Measurements from ENCODE around the gene WNT11.

WNT11 gene

DNA sequence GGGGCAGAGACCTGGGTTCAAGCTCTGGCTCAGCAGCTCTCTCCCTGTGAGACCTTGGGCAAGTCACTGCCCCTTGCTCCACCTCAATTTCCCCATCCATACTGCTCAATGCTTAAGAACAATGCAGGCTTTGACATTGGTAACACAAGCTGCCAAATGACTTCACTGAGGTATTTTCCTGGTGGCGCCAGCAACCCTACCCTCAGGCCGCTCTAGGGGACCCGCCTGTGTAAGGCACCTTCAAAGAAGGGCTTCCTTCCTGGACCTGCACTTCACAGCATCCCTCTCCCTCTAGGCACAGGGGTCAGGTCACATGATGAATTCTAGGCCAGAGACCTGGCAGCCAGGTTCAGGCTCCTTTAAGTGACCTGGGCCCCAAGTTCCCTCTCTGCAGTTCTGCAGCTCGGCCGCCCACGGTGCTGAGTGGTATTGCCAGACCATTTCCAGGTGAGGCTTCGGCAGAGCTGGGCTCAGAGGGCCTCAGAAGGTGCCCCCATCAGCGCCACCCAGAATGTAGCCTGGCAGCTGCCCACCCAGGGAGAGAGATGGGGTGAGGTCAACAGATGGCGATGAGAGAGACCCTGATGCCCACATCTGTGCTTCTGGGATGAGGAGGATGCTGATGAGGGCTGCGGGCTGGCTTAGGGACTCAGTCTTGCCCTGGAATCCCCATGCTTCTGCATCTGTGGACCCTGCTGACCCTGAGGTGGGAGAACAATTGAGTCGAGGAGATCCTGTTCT lies 4.5 kb downstream of the WNT11 start:
- TF ChIP-seq, protein P1, sequence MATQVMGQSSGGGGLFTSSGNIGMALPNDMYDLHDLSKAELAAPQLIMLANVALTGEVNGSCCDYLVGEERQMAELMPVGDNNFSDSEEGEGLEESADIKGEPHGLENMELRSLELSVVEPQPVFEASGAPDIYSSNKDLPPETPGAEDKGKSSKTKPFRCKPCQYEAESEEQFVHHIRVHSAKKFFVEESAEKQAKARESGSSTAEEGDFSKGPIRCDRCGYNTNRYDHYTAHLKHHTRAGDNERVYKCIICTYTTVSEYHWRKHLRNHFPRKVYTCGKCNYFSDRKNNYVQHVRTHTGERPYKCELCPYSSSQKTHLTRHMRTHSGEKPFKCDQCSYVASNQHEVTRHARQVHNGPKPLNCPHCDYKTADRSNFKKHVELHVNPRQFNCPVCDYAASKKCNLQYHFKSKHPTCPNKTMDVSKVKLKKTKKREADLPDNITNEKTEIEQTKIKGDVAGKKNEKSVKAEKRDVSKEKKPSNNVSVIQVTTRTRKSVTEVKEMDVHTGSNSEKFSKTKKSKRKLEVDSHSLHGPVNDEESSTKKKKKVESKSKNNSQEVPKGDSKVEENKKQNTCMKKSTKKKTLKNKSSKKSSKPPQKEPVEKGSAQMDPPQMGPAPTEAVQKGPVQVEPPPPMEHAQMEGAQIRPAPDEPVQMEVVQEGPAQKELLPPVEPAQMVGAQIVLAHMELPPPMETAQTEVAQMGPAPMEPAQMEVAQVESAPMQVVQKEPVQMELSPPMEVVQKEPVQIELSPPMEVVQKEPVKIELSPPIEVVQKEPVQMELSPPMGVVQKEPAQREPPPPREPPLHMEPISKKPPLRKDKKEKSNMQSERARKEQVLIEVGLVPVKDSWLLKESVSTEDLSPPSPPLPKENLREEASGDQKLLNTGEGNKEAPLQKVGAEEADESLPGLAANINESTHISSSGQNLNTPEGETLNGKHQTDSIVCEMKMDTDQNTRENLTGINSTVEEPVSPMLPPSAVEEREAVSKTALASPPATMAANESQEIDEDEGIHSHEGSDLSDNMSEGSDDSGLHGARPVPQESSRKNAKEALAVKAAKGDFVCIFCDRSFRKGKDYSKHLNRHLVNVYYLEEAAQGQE (IDR thresholded peaks at IDR 0.05; ENCODE audit: insufficient read depth in 1 of 2, low read depth in 2 of 2, low read length in 2 of 2), result no peak
- TF ChIP-seq SIN3A (IDR thresholded peaks at IDR 0.05; ENCODE audit: borderline replicate concordance, insufficient read depth, low read length) (no peak), POLR2AphosphoS5 (IDR thresholded peaks at IDR 0.05; ENCODE audit: low read depth, low read length) (no peak), FOXP2 (optimal IDR thresholded peaks at IDR 0.05; ENCODE audit: borderline replicate concordance, extremely low read depth, extremely low read length, insufficient read depth) (no peak), TAF1 (IDR thresholded peaks at IDR 0.05; ENCODE audit: borderline replicate concordance, insufficient read depth, low read length) (no peak)

DNA sequence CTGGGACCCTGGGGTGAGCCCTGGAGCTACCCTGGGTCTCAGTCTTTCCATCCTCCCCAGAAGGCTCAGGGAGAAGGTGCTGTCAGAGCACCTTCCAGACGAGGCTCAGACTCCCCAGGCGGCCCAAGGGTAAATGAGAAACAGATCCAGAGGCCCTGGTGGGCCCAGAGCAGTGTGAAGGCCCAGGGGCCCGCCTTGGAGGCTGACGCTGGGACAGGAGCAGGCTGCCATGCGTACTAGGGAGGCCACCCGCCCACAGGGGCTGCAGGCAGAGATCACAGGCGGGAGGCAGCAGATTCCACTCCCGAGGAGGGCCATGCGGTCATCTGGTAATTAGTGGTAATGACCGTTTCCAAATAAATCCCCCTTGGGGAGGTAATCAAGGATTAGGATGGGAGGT lies 5.2 kb downstream of the WNT11 start:
- TF ChIP-seq, protein P1 (IDR thresholded peaks at IDR 0.05; ENCODE audit: insufficient read depth in 1 of 2, low read depth in 2 of 2, low read length in 2 of 2), result no peak
- TF ChIP-seq TAF1 (IDR thresholded peaks at IDR 0.05; ENCODE audit: borderline replicate concordance, insufficient read depth, low read length), result no peak
- no peak for TF ChIP-seq POLR2AphosphoS5 (IDR thresholded peaks at IDR 0.05; ENCODE audit: low read depth, low read length)
- no peak for TF ChIP-seq SIN3A (IDR thresholded peaks at IDR 0.05; ENCODE audit: borderline replicate concordance, insufficient read depth, low read length)
- no peak for TF ChIP-seq FOXP2 (optimal IDR thresholded peaks at IDR 0.05; ENCODE audit: borderline replicate concordance, extremely low read depth, extremely low read length, insufficient read depth)

DNA sequence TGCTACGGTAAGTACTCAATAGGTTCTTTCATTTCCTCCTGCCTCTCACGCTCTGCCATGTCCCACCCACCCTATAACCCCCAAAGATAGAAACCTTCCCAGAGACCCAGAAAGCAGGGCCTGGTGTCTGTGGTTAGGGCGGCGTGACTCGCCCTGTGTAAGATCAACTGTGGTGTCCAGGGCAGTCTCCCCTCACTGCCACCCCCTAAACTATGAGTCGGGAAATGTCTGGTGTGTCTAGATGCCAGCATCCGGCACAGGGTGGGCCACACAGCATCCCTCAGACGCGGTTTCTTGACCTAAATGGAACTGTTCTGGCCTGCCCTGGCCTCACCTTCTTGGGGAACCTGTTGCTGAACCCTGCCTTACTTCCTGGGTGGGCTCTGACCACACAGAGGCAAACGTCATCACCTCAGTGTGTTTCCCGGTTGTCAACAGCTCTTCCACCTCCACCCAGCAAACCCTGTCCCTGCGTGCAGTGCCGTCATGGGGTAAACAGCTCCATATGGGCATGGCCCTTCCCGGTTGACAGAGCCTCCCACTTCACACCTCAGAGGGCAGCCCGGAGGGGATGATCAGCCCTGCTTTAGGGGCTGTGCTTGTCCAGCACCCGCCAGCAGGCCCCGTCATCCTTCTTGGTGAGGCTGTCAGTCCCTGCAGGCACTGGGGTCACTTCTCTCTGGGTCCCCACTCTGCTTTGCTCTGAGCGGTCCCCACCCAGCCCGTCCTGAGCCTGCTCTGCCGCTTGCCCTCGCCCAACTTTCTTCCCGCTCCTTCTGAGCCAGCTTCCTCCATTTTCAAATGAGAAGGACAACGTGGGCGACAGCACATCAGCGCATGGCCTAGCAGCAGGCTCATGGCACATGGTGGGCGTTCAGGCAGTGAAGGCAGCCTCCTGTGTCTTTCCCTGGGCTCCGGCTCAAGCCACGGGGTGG lies 6.0 kb downstream of the WNT11 start:
- TF ChIP-seq FOXP2 (optimal IDR thresholded peaks at IDR 0.05; ENCODE audit: borderline replicate concordance, extremely low read depth, extremely low read length, insufficient read depth) (no peak), SIN3A (IDR thresholded peaks at IDR 0.05; ENCODE audit: borderline replicate concordance, insufficient read depth, low read length) (no peak), POLR2AphosphoS5 (IDR thresholded peaks at IDR 0.05; ENCODE audit: low read depth, low read length) (no peak), TAF1 (IDR thresholded peaks at IDR 0.05; ENCODE audit: borderline replicate concordance, insufficient read depth, low read length) (no peak)
- TF ChIP-seq, protein P1 (IDR thresholded peaks at IDR 0.05; ENCODE audit: insufficient read depth in 1 of 2, low read depth in 2 of 2, low read length in 2 of 2), result no peak

DNA sequence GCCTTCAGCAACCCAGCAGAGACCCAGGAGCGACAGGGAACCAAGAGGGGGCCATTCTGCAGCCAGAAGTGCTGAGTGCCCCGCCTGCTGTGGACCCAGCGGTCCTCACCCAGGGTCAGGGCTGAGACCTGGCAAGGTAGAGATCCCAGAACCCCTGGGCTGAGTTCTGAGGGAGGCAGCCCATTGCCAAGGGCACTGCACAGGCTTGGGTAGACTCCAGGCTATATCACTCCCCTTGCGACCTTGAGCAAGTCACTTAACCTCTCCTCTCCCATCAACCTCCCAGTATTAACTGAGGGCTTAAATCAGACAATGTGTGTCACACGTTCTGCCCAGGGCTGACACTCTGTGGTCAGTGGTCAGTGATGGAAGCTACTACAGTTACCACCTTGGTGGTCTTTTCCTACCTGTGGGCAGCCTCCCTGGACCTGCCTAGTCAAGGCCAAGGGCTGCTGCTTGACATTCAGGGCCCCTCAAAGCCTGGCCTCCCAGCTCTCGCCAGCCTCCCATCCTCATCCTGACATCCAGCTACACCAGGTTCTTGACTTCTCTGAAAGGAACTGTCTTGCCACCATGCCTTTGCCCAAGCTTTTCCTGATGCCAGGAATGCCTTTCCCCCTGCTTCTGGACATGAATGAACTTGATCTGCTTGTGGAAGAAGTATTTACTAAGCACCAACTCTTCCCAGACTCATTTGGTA lies 8.2 kb downstream of the WNT11 start:
- no peak for TF ChIP-seq FOXP2 (optimal IDR thresholded peaks at IDR 0.05; ENCODE audit: borderline replicate concordance, extremely low read depth, extremely low read length, insufficient read depth)
- TF ChIP-seq POLR2AphosphoS5 (IDR thresholded peaks at IDR 0.05; ENCODE audit: low read depth, low read length), result no peak
- TF ChIP-seq TAF1 (IDR thresholded peaks at IDR 0.05; ENCODE audit: borderline replicate concordance, insufficient read depth, low read length), result no peak

DNA sequence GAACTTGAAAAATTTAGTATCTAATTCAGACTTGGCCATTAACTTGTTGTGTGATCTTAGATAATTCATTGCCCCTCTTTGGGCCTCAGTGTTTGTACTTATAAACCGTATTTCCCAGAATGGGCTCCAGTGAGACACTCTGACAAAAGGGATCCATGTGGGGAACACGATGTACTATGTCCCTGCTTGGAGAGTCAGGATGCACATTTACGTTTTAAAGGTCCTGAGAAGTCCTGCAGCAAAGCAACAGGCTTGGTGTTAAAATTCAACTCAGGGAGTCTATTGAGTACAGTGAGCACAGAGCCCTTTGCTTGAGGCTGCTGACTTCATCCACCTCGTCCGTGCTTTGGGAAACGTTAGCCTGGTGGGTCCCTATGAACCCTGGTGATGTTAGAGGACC lies 9.0 kb downstream of the WNT11 start:
- TF ChIP-seq, protein P1 (IDR thresholded peaks at IDR 0.05; ENCODE audit: insufficient read depth in 1 of 2, low read depth in 2 of 2, low read length in 2 of 2), result no peak
- no peak for TF ChIP-seq FOXP2 (optimal IDR thresholded peaks at IDR 0.05; ENCODE audit: borderline replicate concordance, extremely low read depth, extremely low read length, insufficient read depth)
- TF ChIP-seq SIN3A (IDR thresholded peaks at IDR 0.05; ENCODE audit: borderline replicate concordance, insufficient read depth, low read length), result no peak
- TF ChIP-seq POLR2AphosphoS5 (IDR thresholded peaks at IDR 0.05; ENCODE audit: low read depth, low read length), result no peak
- TF ChIP-seq TAF1 (IDR thresholded peaks at IDR 0.05; ENCODE audit: borderline replicate concordance, insufficient read depth, low read length), result no peak

Data from PFSK-1 (cell line).